ENCODE data around the gene C1orf141. TPM values are rescaled to one million over a fixed set of nuclear protein-coding genes. Genes with fewer than 3 reads are reported as not detected.

Gene C1orf141
- total and polyA plus RNA-seq, 2 of the 8 experiments (the other 6 are each of a cell fraction or from before 2014, with no cell fraction given) = not detected

DNA sequence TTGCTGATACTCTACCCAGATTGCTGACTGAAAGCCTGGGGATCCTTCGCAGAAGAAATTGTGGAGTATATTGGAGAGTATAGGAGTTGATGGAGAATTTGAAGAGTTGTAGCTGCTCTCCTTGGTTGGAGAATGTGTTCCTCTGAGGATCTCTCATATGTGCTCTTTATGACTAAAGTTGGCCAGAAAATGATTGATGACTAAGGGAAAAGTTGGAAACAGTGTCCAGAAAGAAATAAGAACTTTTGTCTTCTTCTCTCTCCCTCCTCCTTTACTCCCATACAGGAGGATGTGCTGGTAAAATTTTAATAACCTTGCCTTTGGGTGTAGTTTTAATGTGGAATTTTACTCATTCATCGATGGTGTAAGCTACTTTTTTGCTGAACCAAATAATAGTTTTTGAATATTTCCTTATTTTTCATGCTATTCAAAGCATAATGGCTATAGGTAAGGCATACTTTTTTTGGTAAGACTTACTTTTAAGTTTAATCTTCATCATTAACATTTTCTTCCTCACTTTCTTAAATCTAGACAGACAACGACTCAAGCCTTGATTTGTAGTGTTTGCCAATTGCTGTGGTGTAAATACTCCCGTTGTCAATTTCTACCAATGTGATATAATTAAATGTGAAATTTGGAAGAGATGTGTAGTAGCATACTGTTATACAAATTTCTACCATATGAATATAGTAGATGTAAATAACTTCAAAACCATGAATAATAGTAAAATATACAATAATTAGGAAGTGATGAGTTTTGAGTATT, 13.7 kb downstream of the C1orf141 start:
- Histone ChIP-seq H2BK120ac (replicated peaks; ENCODE audit: low read depth, low read length) (no peak overlapping the region), H2BK12ac (ENCODE audit: low read depth, low read length) (no peak overlapping the region), H3K14ac (ENCODE audit: insufficient read length) (no peak overlapping the region), H4K20me1 (replicated peaks in 1 of 2; ENCODE audit: control insufficient read depth in 1 of 2, insufficient read depth in 2 of 2, low read length in 2 of 2) (no peaks in the 10 kb centered on the region), H4K8ac (ENCODE audit: extremely low read depth, insufficient read depth, low read length) (no peak overlapping the region), H3K36me3 (ENCODE audit: control insufficient read depth in 2 of 4, insufficient read depth in 4 of 4, low read length in 3 of 4) (no peaks in the 10 kb centered on the region), H3K27me3 (replicated peaks in 1 of 4; ENCODE audit: control insufficient read depth in 3 of 4, extremely low read depth in 1 of 4, insufficient read depth in 3 of 4, low read length in 3 of 4) (no peaks in the 10 kb centered on the region), H3K79me1 (ENCODE audit: low read depth, low read length) (no peaks in the 10 kb centered on the region), H3K23me2 (ENCODE audit: low read depth, low read length) (no peaks in the 10 kb centered on the region), H3K18ac (ENCODE audit: extremely low read depth, low read length) (no peak overlapping the region), H3K4me2 (ENCODE audit: insufficient read depth in 1 of 2, low read depth in 2 of 2, low read length in 2 of 2) (no peak overlapping the region), H3K9ac (replicated peaks in 1 of 4; ENCODE audit: extremely low read depth in 1 of 4, low read depth in 3 of 4, low read length in 3 of 4) (no peak overlapping the region), H3K4ac (replicated peaks; ENCODE audit: insufficient read length, low read depth, low read length) (no peak overlapping the region), H3K27ac (ENCODE audit: low read depth, low read length) (no peak overlapping the region), H4K5ac (ENCODE audit: insufficient read length, low read depth, low read length) (no peak overlapping the region), H3K4me1 (replicated peaks in 1 of 4; ENCODE audit: control insufficient read depth in 3 of 4, insufficient read depth in 4 of 4, low read length in 3 of 4) (no peaks in the 10 kb centered on the region), H3K4me3 (ENCODE audit: extremely low read depth in 1 of 4, insufficient read depth in 2 of 4, low read depth in 3 of 4, low read length in 4 of 4) (no peak overlapping the region), H4K91ac (replicated peaks; ENCODE audit: insufficient read length, low read length) (no peak overlapping the region), H3K23ac (ENCODE audit: insufficient read length) (no peak overlapping the region), H2BK5ac (ENCODE audit: low read depth, low read length) (no peak overlapping the region), H2AK5ac (ENCODE audit: low read depth, low read length) (no peak overlapping the region), H3K79me2 (ENCODE audit: control insufficient read depth in 1 of 2, insufficient read depth in 2 of 2, low read length in 2 of 2) (no peaks in the 10 kb centered on the region), H3K9me3 (ENCODE audit: insufficient read depth in 2 of 2, low read depth in 1 of 2, low read length in 1 of 2) (no peaks in the 10 kb centered on the region), H3K56ac (replicated peaks; ENCODE audit: insufficient read length, low read depth, low read length) (no peak overlapping the region), H2BK20ac (ENCODE audit: low read length) (no peak overlapping the region), H2AFZ (ENCODE audit: low read length) (no peak overlapping the region), H2BK15ac (ENCODE audit: low read length) (no peak overlapping the region)
- DNase-seq (ENCODE audit: low read depth in 1 of 2, low spot score in 2 of 2) (no peak), FAIRE-seq (no peak)
- ChIA-PET CTCF (ENCODE audit: partially characterized antibody) (no interaction called here), POLR2A (ENCODE audit: partially characterized antibody) (no interaction called here)
- no peak for TF ChIP-seq EGR1 (IDR thresholded peaks at IDR 0.05; ENCODE audit: borderline replicate concordance, low read depth, low read length)
- TF ChIP-seq TBP (IDR thresholded peaks at IDR 0.05; ENCODE audit: low read depth, low read length) = no peak
- TF ChIP-seq RNF2 (IDR thresholded peaks at IDR 0.05; ENCODE audit: borderline replicate concordance, low read depth, low read length, missing control alignments, poor library complexity, severe bottlenecking) = no peak
- no peak for TF ChIP-seq BRCA1 (IDR thresholded peaks at IDR 0.05; ENCODE audit: low read depth, low read length)
- TF ChIP-seq POU5F1 (IDR thresholded peaks at IDR 0.05; ENCODE audit: low read depth, low read length) = no peak
- TF ChIP-seq, protein P1, sequence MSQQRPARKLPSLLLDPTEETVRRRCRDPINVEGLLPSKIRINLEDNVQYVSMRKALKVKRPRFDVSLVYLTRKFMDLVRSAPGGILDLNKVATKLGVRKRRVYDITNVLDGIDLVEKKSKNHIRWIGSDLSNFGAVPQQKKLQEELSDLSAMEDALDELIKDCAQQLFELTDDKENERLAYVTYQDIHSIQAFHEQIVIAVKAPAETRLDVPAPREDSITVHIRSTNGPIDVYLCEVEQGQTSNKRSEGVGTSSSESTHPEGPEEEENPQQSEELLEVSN (IDR thresholded peaks at IDR 0.05) = no peak
- WGBS, 2 experiments (ENCODE audit: extremely low coverage in 1 of 2, insufficient coverage in 1 of 2, insufficient read length in 1 of 2, insufficient replicate concordance in 2 of 2, low coverage in 1 of 2, low lambda C conversion rate in 2 of 2, missing lambda C conversion rate in 1 of 2) = 93% methylated on average over 4 of the region's 4 CpGs; no CpG with 5 or more reads in 1 of the 2 experiments

Data from H1 (cell line).